Activated CD8-positive, alpha-beta memory T cell treated with anti-CD3 and anti-CD28 coated beads, Interleukin-2, amount 10 ng/mL, durations not matched to agents 7 days and 5 days (primary cell): Measurements from ENCODE around the gene ARTN. TPM values are rescaled to one million over a fixed set of nuclear protein-coding genes. Genes with fewer than 3 reads are reported as not detected.

Experiments used
- ATAC-seq: fragments of 150-1000 bp; cut with Tn5 transposase; one replicate; pipeline ENCODE4 v1.10.0; 2021; ENCODE audit warnings: moderate library complexity
- CTCF ChIA-PET: fragments of 350-600 bp; sonication (Branson Sonifier 250); formaldehyde crosslinking; loops from one replicate; lab custom pipeline; 2021; ENCODE audit warnings: antibody characterized with exemption; lab: Charles Lee
- DNase-seq: peaks from one replicate; pipeline ENCODE4 v3.0.0-alpha.2; 2020
- H3K27ac Mint-ChIP-seq: one replicate; pipeline ENCODE4 v1.8.0; 2021; ENCODE audit warnings: mild to moderate bottlenecking, mixed read lengths
- H3K27me3 Mint-ChIP-seq: one replicate; pipeline ENCODE4 v1.8.0; 2021; ENCODE audit warnings: mixed read lengths
- H3K36me3 Mint-ChIP-seq: one replicate; pipeline ENCODE4 v1.8.0; 2021; ENCODE audit warnings: mild to moderate bottlenecking, mixed read lengths
- H3K4me1 Mint-ChIP-seq: one replicate; pipeline ENCODE4 v1.8.0; 2021; ENCODE audit warnings: mixed read lengths
- H3K4me3 Mint-ChIP-seq: one replicate; pipeline ENCODE4 v1.8.0; 2021; ENCODE audit warnings: mild to moderate bottlenecking, moderate library complexity, mixed read lengths
- H3K9me3 Mint-ChIP-seq: one replicate; pipeline ENCODE4 v1.8.0; 2022; ENCODE audit warnings: low read depth, mixed read lengths
- total RNA-seq, 2 experiments: library from RNA; stranded (reverse); gene quantifications; one replicate each; pipeline ENCODE4 v1.2.3, GENCODE V29; 2021

Gene ARTN
- total RNA-seq, 2 experiments from 2014 or later: not detected

- DNase-seq (peak; percentile 97), ATAC-seq (peak; percentile 97)
- Mint-ChIP-seq H3K27ac (peak within 1 kb of the TSS; percentile 91), H3K27me3 (no peaks in the 10 kb centered on the region), H3K4me3 (peak within 1 kb of the TSS; percentile 92), H3K9me3 (no peaks in the 10 kb centered on the region), H3K36me3 (peaks cover 10% of the 10 kb centered on the region), H3K4me1 (peaks cover 35% of the 10 kb centered on the region)
- CTCF ChIA-PET: interaction anchor here (0.6 to 9.4 kb wide), 18 partner anchors 9 to 426 kb away, joined by 3 to 123 read pairs (median 5); partner anchors contain the start of genes ARTN, DPH2 and KDM4A
These were observed 12.8 kb downstream of the ARTN start, which contains the start of gene IPO13 for GRCh38 chr1:43946236-43947060. Gene IPO13, plus strand, starts transcription at chr1:43946950. Its CDS starts 651 bp downstream, at chr1:43947601.

- H3K4me1 Mint-ChIP-seq: peaks cover 35% of the 10 kb centered on the region
- H3K36me3 Mint-ChIP-seq: peaks cover 10% of the 10 kb centered on the region
- peak; percentile 57 for DNase-seq
- H3K27me3 Mint-ChIP-seq: no peaks in the 10 kb centered on the region
- CTCF ChIA-PET: interaction anchor here (0.7 to 9.4 kb wide), 11 partner anchors 8 to 303 kb away, joined by 3 to 123 read pairs (median 7); partner anchors contain the start of genes ARTN and DPH2
- H3K27ac Mint-ChIP-seq: peak overlapping the region; percentile 91
- H3K9me3 Mint-ChIP-seq: no peaks in the 10 kb centered on the region
- peak overlapping the region; percentile 92 for H3K4me3 Mint-ChIP-seq
- ATAC-seq: no peak
These were observed 13.7 kb downstream of the ARTN start for GRCh38 chr1:43947061-43947873.

- H3K4me1 Mint-ChIP-seq: peaks cover 32% of the 10 kb centered on the region
- CTCF ChIA-PET: interaction anchor here (1.2 to 9.4 kb wide), 5 partner anchors 10 to 184 kb away, joined by 4 to 123 read pairs (median 7); partner anchors contain the start of gene ARTN
- no peak for ATAC-seq
- DNase-seq: no peak
- H3K27ac Mint-ChIP-seq: peak overlapping the region; percentile 20
- peak overlapping the region; percentile 92 for H3K4me3 Mint-ChIP-seq
- H3K27me3 Mint-ChIP-seq: no peaks in the 10 kb centered on the region
- H3K36me3 Mint-ChIP-seq: peaks cover 9% of the 10 kb centered on the region
- H3K9me3 Mint-ChIP-seq: no peaks in the 10 kb centered on the region
These were observed 14.4 kb downstream of the ARTN start for GRCh38 chr1:43947874-43948437.

- CTCF ChIA-PET: interaction anchor here (9.4 kb wide), 1 partner anchor 14 kb away, joined by 123 read pairs; the partner anchor contains the start of gene ARTN
- no peak for DNase-seq
- ATAC-seq: no peak
- no peak overlapping the region for H3K27ac Mint-ChIP-seq
- H3K36me3 Mint-ChIP-seq: peaks cover 9% of the 10 kb centered on the region
- peaks cover 28% of the 10 kb centered on the region for H3K4me1 Mint-ChIP-seq
- no peak overlapping the region for H3K4me3 Mint-ChIP-seq
- no peaks in the 10 kb centered on the region for H3K9me3 Mint-ChIP-seq
- H3K27me3 Mint-ChIP-seq: no peaks in the 10 kb centered on the region
These were observed 16.1 kb downstream of the ARTN start for GRCh38 chr1:43949678-43950077.

GRCh38 chr1:43951021-43951985 is 17.7 kb downstream of the ARTN start:
- Mint-ChIP-seq H3K4me3 (no peak overlapping the region), H3K9me3 (no peaks in the 10 kb centered on the region), H3K36me3 (peaks cover 5% of the 10 kb centered on the region), H3K27me3 (no peaks in the 10 kb centered on the region), H3K4me1 (peaks cover 14% of the 10 kb centered on the region), H3K27ac (no peak overlapping the region)
- DNase-seq (no peak), ATAC-seq (no peak)
- CTCF ChIA-PET: interaction anchor here (9.4 kb wide), 1 partner anchor 16 kb away, joined by 123 read pairs; the partner anchor contains the start of gene ARTN

- CTCF ChIA-PET: interaction anchor here (0.7 to 2.3 kb wide), 2 partner anchors 18 to 190 kb away, joined by 3 to 8 read pairs; partner anchors contain the start of gene ARTN
- no peak overlapping the region for H3K27ac Mint-ChIP-seq
- ATAC-seq (no peak), DNase-seq (no peak)
- peaks cover 5% of the 10 kb centered on the region for H3K36me3 Mint-ChIP-seq
- peaks cover 11% of the 10 kb centered on the region for H3K4me1 Mint-ChIP-seq
- no peaks in the 10 kb centered on the region for H3K9me3 Mint-ChIP-seq
- no peak overlapping the region for H3K4me3 Mint-ChIP-seq
- no peaks in the 10 kb centered on the region for H3K27me3 Mint-ChIP-seq
These were observed 19.2 kb downstream of the ARTN start for GRCh38 chr1:43952731-43953346.

- Mint-ChIP-seq H3K9me3 (no peaks in the 10 kb centered on the region), H3K36me3 (peaks cover 5% of the 10 kb centered on the region), H3K4me1 (peaks cover 6% of the 10 kb centered on the region), H3K27me3 (no peaks in the 10 kb centered on the region), H3K4me3 (no peak overlapping the region), H3K27ac (no peak overlapping the region)
- CTCF ChIA-PET: interaction anchor here (0.7 to 2.3 kb wide), 3 partner anchors 17 to 190 kb away, joined by 3 to 8 read pairs (median 3); partner anchors contain the start of gene ARTN
- ATAC-seq (no peak), DNase-seq (no peak)
These were observed 19.8 kb downstream of the ARTN start for GRCh38 chr1:43953361-43953760.

- Mint-ChIP-seq H3K4me3 (no peak overlapping the region), H3K27me3 (no peaks in the 10 kb centered on the region), H3K4me1 (no peaks in the 10 kb centered on the region), H3K27ac (no peak overlapping the region), H3K36me3 (peaks cover 5% of the 10 kb centered on the region), H3K9me3 (no peaks in the 10 kb centered on the region)
- CTCF ChIA-PET: interaction anchor here (1.0 to 2.3 kb wide), 2 partner anchors 18 to 20 kb away, joined by 3 to 8 read pairs; partner anchors contain the start of gene ARTN
- no peak for DNase-seq
- ATAC-seq: no peak
These were observed 20.4 kb downstream of the ARTN start for GRCh38 chr1:43954036-43954435.

- Mint-ChIP-seq H3K9me3 (no peaks in the 10 kb centered on the region), H3K4me3 (no peak overlapping the region), H3K27me3 (no peaks in the 10 kb centered on the region), H3K36me3 (no peaks in the 10 kb centered on the region), H3K27ac (no peak overlapping the region), H3K4me1 (no peaks in the 10 kb centered on the region)
- ATAC-seq (no peak), DNase-seq (no peak)
- CTCF ChIA-PET: interaction anchor here (0.9 to 1.4 kb wide), 2 partner anchors 9 to 10 kb away, joined by 3 to 4 read pairs; partner anchors contain the start of gene IPO13
These were observed 22.6 kb downstream of the ARTN start for GRCh38 chr1:43956234-43956633.

GRCh38 chr1:43957407-43958040 is 23.9 kb downstream of the ARTN start:
- Mint-ChIP-seq H3K27ac (no peak overlapping the region), H3K36me3 (no peaks in the 10 kb centered on the region), H3K4me1 (peaks cover 2% of the 10 kb centered on the region), H3K27me3 (no peaks in the 10 kb centered on the region), H3K4me3 (no peak overlapping the region), H3K9me3 (no peaks in the 10 kb centered on the region)
- CTCF ChIA-PET: interaction anchor here (0.5 to 1.8 kb wide), 3 partner anchors 10 to 908 kb away, joined by 3 to 4 read pairs (median 3); partner anchors contain the start of gene IPO13
- ATAC-seq: no peak
- no peak for DNase-seq
